ENCODE data around the gene PLD4. TPM values are rescaled to one million over a fixed set of nuclear protein-coding genes. Genes with fewer than 3 reads are reported as not detected.
"Not testable (repeated sequence)": the region's sequence is repeated elsewhere in the genome, so short reads cannot be mapped to it uniquely, and the experiment has no call there.

PLD4 gene
- total RNA-seq, 2 experiments from 2014 or later, result not detected

DNA sequence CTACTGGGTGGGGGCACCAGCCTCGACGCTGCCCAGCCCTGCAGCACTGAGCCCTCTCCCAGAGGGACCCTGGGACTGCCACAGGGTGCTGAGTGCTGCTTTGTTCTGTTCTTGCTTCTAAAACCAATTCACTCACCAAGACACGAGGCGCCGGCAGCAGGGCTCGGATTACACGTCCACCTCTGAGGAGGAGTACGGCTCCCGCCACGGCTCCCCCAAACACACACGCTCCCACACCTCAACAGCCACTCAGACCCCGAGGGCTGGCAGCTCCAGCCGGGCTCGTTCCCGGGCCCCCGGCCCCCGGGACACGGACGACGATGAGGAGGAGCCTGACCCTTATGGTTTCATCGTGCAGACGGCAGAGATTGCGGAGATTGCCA is 35.3 kb upstream of the PLD4 start:
- Mint-ChIP-seq H3K9me3 (no peaks in the 10 kb centered on the region), H3K4me3 (no peak overlapping the region), H3K27me3 (no peaks in the 10 kb centered on the region), H3K4me1 (ENCODE audit: low read depth) (no peaks in the 10 kb centered on the region), H3K36me3 (no peaks in the 10 kb centered on the region), H3K27ac (no peak overlapping the region)
- no peak for DNase-seq
- intact Hi-C loops (cut with micrococcal nuclease), result no loop called here
- ChIA-PET POLR2A (no interaction called here), CTCF (no interaction called here)

GRCh38 chr14:104890292-104890691 is 34.4 kb upstream of the PLD4 start:
- H3K9me3 Mint-ChIP-seq; CTCF ChIA-PET; H3K4me3 Mint-ChIP-seq; DNase-seq; H3K27me3 Mint-ChIP-seq; H3K36me3 Mint-ChIP-seq; POLR2A ChIA-PET; intact Hi-C loops (cut with micrococcal nuclease); H3K4me1 Mint-ChIP-seq (ENCODE audit: low read depth); H3K27ac Mint-ChIP-seq: not testable (repeated sequence)

DNA sequence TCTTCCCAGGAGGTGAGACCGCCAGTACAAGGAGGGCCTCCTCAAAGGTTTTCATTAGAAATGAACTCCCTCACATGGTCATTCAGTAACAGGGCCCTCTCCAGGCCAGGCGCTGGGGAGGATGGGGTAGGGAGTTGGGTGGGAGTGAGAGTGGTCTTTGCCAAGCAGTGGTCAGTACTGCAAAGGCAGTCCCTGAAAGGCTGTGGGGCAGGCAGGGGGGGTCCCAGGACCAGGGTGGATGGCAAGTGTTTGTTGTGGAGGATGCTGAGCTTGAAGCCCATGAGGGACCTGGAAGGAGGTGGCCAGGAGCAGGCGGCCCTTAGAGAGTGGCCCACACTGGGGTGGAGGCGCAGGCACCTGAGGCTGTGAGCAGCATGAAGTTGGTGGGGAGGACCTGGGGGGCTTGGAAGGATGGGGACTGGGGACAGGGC is 33.5 kb upstream of the PLD4 start:
- H3K9me3 Mint-ChIP-seq, result no peaks in the 10 kb centered on the region
- CTCF ChIA-PET, result no interaction called here
- H3K36me3 Mint-ChIP-seq, result no peaks in the 10 kb centered on the region
- POLR2A ChIA-PET, result no interaction called here
- no peaks in the 10 kb centered on the region for H3K4me1 Mint-ChIP-seq (ENCODE audit: low read depth)
- H3K27ac Mint-ChIP-seq, result no peak overlapping the region
- intact Hi-C loops (cut with micrococcal nuclease), result no loop called here
- H3K27me3 Mint-ChIP-seq, result no peaks in the 10 kb centered on the region
- H3K4me3 Mint-ChIP-seq, result no peak overlapping the region
- no peak for DNase-seq

- CTCF ChIA-PET, result no interaction called here
- POLR2A ChIA-PET, result no interaction called here
- intact Hi-C loops (cut with micrococcal nuclease), result no loop called here
- H3K27ac Mint-ChIP-seq, result no peak overlapping the region
- H3K27me3 Mint-ChIP-seq, result no peaks in the 10 kb centered on the region
- DNase-seq, result no peak
- no peaks in the 10 kb centered on the region for H3K36me3 Mint-ChIP-seq
- H3K9me3 Mint-ChIP-seq, result no peaks in the 10 kb centered on the region
- peaks cover 4% of the 10 kb centered on the region for H3K4me1 Mint-ChIP-seq (ENCODE audit: low read depth)
- H3K4me3 Mint-ChIP-seq, result no peak overlapping the region
These were observed 32.8 kb upstream of the PLD4 start for GRCh38 chr14:104891664-104892530.

DNA sequence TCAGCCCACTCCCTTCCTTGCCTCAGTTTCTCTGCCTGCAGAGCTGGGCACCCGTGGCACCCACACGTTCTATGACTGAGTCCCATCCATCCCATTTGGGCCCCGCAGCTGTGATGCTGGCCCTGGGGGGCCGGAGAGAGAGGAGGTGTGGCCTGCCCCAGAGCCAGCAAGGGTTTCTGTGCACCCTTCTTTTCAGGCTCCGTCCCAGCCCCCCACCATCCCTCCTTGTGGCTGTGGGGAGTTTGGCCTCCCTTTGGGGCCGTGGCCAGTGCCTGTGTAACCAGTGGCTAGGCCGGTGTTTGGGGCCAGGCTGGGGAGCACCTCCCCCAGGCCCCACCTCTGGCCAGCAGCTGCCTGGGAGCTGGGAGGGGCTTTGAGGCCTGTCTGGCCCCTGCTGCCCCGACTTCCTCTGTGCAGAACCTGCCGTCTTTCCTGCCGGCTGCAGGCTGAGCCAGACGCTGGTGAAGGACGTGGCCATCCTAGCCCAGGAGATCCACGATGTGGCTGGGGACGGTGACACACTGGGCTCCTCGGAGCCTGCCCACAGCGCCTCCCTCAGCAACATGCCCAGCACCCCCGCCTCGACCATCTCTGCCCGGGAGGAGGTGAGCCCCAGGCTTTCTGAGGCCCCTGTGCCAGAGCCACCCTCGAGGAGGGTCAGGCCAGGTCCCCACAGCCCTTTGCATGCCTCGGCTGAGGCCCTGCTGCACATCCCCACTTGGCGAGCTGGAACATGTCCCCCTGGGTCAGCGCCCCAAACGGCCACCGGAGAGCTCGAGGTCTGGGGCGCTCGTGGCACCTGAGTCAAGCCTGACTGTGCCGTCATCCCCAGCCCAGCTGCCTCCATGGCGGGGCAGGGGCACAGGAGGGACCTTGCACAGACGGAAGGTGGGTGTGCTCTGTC is 31.9 kb upstream of the PLD4 start:
- CTCF ChIA-PET, result no interaction called here
- intact Hi-C loops (cut with micrococcal nuclease), result no loop called here
- peaks cover 4% of the 10 kb centered on the region for H3K4me1 Mint-ChIP-seq (ENCODE audit: low read depth)
- no peaks in the 10 kb centered on the region for H3K27me3 Mint-ChIP-seq
- H3K27ac Mint-ChIP-seq, result no peak overlapping the region
- DNase-seq, result no peak
- no peaks in the 10 kb centered on the region for H3K36me3 Mint-ChIP-seq
- no peaks in the 10 kb centered on the region for H3K9me3 Mint-ChIP-seq
- H3K4me3 Mint-ChIP-seq, result no peak overlapping the region
- POLR2A ChIA-PET, result no interaction called here

DNA sequence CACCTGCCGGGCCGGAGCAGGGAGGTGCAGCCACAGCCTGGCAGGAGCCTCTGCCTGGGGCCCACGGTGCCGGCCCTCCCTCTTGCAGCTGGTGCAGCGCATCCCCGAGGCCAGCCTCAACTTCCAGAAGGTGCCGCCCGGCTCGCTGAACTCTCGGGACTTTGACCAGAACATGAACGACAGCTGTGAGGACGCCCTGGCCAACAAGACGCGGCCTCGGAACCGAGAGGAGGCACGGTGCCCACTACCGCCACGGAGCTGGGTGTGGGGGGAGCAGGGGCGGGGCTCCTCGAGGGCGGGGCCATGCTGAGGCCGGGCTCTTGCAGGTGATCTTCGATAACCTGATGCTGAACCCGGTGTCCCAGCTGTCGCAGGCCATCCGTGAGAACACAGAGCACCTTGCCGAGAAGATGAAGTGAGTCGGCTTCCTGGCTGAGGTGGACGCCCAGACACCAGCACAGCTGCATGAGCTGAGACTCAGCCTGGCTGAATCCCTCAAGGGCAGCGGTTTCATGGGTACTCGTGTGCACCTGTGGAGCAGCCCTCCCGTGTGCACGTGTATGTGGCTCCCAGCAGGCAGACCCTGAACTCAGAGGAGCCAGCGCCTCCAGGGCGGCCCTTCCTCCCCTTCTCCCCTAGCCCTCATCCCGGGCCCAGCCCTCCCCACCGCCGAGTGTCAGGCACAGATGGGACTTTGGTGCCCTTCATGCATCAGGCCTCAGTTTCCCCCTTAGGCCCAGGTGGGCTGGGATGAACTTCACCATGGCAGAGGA is 31.1 kb upstream of the PLD4 start:
- H3K27ac Mint-ChIP-seq, result no peak overlapping the region
- CTCF ChIA-PET, result interaction anchor here (0.6 to 0.7 kb wide), 3 partner anchors 22 to 182 kb away, joined by 3 to 6 read pairs (median 3); no protein-coding TSS in a partner anchor
- intact Hi-C loops (cut with micrococcal nuclease), result no loop called here

GRCh38 chr14:104894331-104895206 is 30.1 kb upstream of the PLD4 start:
- H3K4me1 Mint-ChIP-seq (ENCODE audit: low read depth), result peaks cover 4% of the 10 kb centered on the region
- H3K9me3 Mint-ChIP-seq, result no peaks in the 10 kb centered on the region
- H3K27me3 Mint-ChIP-seq, result peaks cover 1% of the 10 kb centered on the region
- no peak overlapping the region for H3K4me3 Mint-ChIP-seq
- H3K27ac Mint-ChIP-seq, result no peak overlapping the region
- ChIA-PET CTCF (interaction anchor here (0.6 to 1.2 kb wide), 4 partner anchors 21 to 181 kb away, joined by 3 to 6 read pairs (median 4); no protein-coding TSS in a partner anchor), POLR2A (no interaction called here)
- intact Hi-C loops (cut with micrococcal nuclease), result loop anchor here (5.0 kb wide), 1 partner anchor 83 kb away; the partner anchor contains the start of gene AHNAK2
- DNase-seq, result no peak
- no peaks in the 10 kb centered on the region for H3K36me3 Mint-ChIP-seq

More for the DNA sequence above, 31.1 kb upstream of the PLD4 start:
- H3K4me3 Mint-ChIP-seq, result no peak overlapping the region
- no peak for DNase-seq
- no peaks in the 10 kb centered on the region for H3K9me3 Mint-ChIP-seq
- H3K27me3 Mint-ChIP-seq, result peaks cover 1% of the 10 kb centered on the region
- POLR2A ChIA-PET, result no interaction called here
- H3K4me1 Mint-ChIP-seq (ENCODE audit: low read depth), result peaks cover 4% of the 10 kb centered on the region
- no peaks in the 10 kb centered on the region for H3K36me3 Mint-ChIP-seq

DNA sequence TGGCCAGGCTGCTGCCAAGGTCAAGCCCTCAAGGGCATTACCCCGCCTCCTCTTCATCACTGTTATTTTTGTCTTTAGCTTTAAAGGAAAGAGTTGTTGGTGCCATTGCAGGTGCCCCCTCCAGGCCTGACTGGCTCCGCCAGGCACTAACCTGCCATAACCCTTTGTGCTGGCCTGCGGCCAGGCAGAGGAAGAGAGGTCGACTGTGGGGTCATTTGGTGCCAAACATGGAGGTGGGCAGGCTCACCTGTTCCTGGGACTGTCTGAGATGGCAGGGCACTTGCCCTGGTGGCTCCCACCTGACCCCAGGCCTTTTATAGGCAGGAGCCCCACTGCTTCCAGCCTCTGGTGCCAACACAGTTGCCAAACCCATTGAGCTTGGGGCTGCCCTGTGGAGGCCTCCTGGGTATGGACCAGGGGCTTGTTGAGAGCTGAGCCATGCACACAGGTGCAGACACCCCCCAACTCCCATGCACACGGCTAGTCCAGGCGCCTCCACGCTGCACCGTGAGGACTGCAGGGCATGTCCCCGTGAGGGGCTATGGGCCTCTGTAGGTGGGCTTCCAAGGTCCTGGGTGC is 29.4 kb upstream of the PLD4 start:
- no peak overlapping the region for H3K4me3 Mint-ChIP-seq
- H3K36me3 Mint-ChIP-seq, result no peaks in the 10 kb centered on the region
- ChIA-PET CTCF (interaction anchor here (0.5 to 1.3 kb wide), 3 partner anchors 151 to 537 kb away, joined by 4 to 6 read pairs (median 4); no protein-coding TSS in a partner anchor), POLR2A (no interaction called here)
- no peak overlapping the region for H3K27ac Mint-ChIP-seq
- no peaks in the 10 kb centered on the region for H3K9me3 Mint-ChIP-seq
- no peak for DNase-seq
- peaks cover 1% of the 10 kb centered on the region for H3K27me3 Mint-ChIP-seq
- intact Hi-C loops (cut with micrococcal nuclease), result loop anchor here (5.0 kb wide), 1 partner anchor 82 kb away; the partner anchor contains the start of gene AHNAK2
- peaks cover 4% of the 10 kb centered on the region for H3K4me1 Mint-ChIP-seq (ENCODE audit: low read depth)

DNA sequence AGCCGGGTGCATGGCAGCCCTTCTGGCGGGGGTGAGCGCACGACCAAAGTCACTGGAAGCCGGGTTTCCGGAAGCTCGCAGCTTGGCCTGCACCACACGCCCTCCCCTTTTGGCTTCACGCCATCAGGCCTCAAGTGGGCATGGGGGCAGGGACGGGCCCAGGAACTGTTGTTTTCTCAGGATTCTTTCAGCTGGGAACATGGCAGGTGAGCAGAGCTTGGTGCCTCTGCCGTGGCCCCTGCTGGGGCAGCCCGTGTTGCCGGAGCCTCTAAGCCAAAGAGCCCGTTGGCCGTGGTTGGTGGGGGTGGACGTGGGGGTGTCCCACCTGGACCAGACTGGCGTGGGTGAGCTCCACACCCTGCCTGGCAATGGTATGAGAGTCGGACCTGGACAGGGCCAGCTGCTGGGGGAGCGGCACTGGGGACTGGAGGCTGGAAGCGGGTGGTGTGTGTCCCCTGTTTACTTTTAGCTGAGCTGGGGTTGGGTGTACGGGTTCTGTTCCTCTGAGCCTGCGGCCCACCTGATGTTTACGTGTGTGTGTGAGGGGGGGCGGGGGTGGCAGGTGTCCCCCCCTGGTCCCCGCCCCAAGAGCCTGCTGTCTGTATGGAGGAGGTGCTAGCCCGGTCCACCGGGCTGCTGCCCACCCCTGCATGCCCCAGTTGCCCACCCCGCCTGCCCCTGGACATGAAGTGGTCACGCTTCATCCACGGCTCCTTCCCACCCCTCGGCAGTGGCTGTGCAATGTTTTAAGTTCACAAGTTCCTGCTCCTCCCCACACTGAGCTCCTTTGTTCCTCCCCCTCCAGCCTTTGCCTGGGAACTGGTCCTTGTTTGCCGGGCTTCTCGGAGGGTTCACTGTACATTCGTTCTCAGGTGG is 28.7 kb upstream of the PLD4 start:
- ChIA-PET POLR2A (no interaction called here), CTCF (interaction anchor here (0.5 to 1.5 kb wide), 4 partner anchors 9 to 537 kb away, joined by 3 to 6 read pairs (median 4); partner anchors contain the start of gene CLBA1)
- H3K27ac Mint-ChIP-seq, result no peak overlapping the region
- no peak for DNase-seq
- H3K9me3 Mint-ChIP-seq, result no peaks in the 10 kb centered on the region
- H3K4me3 Mint-ChIP-seq, result no peak overlapping the region
- intact Hi-C loops (cut with micrococcal nuclease), result loop anchor here (5.0 kb wide), 1 partner anchor 81 kb away; the partner anchor contains the start of gene AHNAK2
- peaks cover 1% of the 10 kb centered on the region for H3K27me3 Mint-ChIP-seq
- H3K36me3 Mint-ChIP-seq, result no peaks in the 10 kb centered on the region
- H3K4me1 Mint-ChIP-seq (ENCODE audit: low read depth), result peaks cover 5% of the 10 kb centered on the region
